GM21423 (cell line): Measurements from ENCODE around the gene ZBED4.
A peak's percentile ranks its signal among the peaks of the same experiment; 100 is the strongest.

Source experiments
- ATAC-seq: cut with Tn5 transposase; IDR thresholded peaks from one replicate; pipeline ENCODE4 v1.9.1; 2021; ENCODE audit warnings: mild to moderate bottlenecking, moderate library complexity; ENCODE audit not compliant: unreplicated experiment

Gene ZBED4

GRCh38 chr22:49917974-49918910, 64.6 kb downstream of the ZBED4 start, which contains the start of the genes ALG12 and CRELD2:
Gene ALG12, minus strand, starts transcription at chr22:49918438. Its CDS starts 4,673 bp downstream, at chr22:49913765.
Gene CRELD2, plus strand, starts transcription at chr22:49918634. Its CDS starts 136 bp downstream, at chr22:49918770.
- ATAC-seq: peak; percentile 89

DNA sequence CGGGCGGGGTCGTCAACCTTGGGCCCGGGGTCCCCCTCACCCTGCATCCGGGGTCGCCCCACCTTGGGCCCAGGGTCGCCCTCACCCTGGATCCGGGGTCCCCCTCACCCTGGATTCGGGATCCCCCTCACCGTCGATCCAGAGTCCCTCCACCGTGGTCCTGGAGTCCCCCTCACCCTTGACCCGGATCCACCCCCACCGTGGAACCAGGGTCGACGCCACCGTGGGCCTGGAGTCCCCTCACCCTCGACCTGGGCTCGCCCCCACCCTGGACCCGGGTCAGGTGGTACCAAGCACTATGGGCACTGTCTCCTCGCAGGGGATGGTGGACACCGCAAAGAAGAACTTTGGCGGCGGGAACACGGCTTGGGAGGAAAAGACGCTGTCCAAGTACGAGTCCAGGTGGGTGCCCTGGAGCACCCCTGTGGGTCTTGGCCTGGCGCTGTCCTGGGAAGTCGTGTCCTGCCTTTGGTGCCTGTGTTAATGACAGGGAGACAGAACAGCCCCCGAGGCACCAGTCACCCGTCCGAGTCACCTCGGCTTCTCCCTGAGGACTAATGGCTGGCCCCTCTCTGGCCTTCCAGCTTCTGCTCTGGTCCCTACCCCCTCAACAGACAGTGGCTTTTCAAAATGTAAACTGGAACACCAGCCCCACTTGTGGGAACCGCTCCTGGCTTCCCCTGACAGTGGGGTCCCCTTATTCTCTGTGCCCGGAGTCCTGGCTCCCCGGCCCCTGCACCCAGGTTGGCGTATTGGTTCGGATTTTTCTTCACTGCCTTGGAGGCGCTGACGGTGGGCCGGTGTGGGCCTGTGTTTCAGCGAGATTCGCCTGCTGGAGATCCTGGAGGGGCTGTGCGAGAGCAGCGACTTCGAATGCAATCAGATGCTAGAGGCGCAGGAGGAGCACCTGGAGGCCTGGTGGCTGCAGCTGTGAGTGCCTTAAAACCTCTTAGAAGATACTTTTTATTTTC, 65.6 kb downstream of the ZBED4 start:
- ATAC-seq: no peak

GRCh38 chr22:49920859-49921258, 67.2 kb downstream of the ZBED4 start:
- no peak for ATAC-seq

GRCh38 chr22:49921508-49922278, 68.0 kb downstream of the ZBED4 start:
- no peak for ATAC-seq

DNA sequence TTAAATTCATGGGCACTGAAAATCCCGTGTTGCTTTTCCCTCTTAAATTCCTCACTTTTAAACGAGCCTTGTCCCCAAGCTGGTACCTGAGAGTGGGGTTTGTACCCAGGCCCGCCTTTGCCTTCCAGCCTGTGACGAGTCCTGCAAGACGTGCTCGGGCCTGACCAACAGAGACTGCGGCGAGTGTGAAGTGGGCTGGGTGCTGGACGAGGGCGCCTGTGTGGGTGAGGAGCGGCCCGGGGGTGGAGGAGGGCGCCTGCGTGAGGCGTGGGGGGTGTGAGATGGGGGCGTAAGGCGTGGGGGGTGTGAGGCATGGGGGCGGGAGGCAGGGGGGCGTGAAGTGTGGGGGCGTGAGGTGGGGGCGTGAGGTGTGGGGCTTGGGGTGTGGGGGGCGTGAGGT, 68.8 kb downstream of the ZBED4 start:
- no peak for ATAC-seq

DNA sequence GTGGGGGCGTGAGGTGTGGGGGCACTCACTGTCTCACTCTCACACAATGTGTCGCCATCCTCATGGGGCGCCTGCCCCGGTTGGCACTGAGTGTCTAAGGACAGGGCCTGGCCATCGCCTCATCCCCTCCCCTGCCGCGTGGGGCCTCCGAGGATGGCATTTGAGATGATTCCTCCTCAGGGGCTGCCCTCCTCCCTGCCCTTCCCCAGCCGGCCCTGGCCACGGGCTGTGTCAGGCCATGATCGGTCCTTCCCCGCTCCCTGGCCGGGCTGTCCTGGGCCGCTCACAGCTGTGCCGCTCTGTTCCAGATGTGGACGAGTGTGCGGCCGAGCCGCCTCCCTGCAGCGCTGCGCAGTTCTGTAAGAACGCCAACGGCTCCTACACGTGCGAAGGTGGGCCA, 69.3 kb downstream of the ZBED4 start:
- ATAC-seq: no peak

- no peak for ATAC-seq
Observed at GRCh38 chr22:49923445-49923844, 69.8 kb downstream of the ZBED4 start.

DNA sequence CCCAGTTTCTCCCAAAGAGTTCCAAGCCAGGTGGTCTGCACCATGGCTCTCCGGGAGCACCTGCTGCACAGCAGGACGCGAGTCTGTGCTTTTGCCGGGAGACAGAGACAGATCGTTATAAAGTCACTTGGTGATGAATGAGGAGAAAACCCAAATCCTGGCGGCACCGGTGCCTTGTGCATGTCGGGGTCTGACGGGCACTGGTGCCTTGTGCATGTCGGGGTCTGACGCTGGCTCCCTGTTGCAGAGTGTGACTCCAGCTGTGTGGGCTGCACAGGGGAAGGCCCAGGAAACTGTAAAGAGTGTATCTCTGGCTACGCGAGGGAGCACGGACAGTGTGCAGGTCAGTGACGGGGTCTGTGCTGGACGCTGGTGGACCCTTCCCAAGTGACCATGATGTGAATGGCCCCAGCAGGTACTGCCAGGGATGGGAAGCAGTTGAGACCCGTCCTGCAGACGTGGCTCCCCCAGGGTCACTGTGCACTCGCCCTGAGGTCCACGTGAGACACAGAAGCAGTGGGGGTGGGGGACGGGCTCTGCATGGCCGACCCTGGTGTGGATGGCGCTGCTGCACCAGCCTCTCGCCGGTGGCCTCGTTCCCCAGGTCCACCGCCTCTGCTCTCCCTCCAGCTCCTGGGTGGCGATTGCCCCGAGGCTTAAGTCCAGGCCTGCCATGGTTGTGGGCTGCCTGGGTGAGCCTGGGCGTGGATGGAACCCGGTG, 70.6 kb downstream of the ZBED4 start:
- no peak for ATAC-seq

DNA sequence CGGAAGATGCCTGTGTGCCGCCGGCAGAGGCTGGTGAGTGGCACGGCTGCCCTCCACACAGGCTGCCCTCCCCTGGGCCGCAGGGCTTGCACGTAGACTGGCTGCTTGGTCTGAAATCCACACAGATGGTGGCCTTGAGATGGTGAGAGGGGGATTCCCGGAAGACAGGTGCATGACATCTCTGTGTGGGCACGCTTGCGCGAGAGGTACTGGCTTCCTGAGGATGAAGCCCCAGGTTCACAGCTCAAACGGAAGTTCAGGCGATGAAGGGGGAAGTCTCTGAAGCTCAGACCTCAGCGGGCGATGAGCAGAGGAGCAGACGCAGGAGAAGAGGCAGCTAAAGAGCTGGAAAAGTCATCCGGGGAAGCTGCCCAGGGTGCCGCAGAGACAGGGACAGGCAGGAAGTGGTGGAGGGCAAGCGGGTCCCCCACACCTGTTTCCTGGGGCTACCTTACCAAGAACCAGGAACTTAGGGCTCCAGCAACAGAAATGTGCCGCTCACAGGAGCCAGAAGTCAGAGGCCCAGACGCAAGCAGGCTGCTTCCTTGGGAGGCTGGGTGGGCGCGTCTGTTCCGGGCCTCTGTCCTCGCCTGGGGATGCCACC, 72.0 kb downstream of the ZBED4 start:
- ATAC-seq: peak; percentile 47

GRCh38 chr22:49926916-49927315, 73.3 kb downstream of the ZBED4 start:
- ATAC-seq: no peak

GRCh38 chr22:49927483-49928184, 74.0 kb downstream of the ZBED4 start:
- ATAC-seq: no peak

GRCh38 chr22:49928185-49928495, 74.5 kb downstream of the ZBED4 start:
- no peak for ATAC-seq

GRCh38 chr22:49928555-49929210, 75.0 kb downstream of the ZBED4 start:
- ATAC-seq: no peak

DNA sequence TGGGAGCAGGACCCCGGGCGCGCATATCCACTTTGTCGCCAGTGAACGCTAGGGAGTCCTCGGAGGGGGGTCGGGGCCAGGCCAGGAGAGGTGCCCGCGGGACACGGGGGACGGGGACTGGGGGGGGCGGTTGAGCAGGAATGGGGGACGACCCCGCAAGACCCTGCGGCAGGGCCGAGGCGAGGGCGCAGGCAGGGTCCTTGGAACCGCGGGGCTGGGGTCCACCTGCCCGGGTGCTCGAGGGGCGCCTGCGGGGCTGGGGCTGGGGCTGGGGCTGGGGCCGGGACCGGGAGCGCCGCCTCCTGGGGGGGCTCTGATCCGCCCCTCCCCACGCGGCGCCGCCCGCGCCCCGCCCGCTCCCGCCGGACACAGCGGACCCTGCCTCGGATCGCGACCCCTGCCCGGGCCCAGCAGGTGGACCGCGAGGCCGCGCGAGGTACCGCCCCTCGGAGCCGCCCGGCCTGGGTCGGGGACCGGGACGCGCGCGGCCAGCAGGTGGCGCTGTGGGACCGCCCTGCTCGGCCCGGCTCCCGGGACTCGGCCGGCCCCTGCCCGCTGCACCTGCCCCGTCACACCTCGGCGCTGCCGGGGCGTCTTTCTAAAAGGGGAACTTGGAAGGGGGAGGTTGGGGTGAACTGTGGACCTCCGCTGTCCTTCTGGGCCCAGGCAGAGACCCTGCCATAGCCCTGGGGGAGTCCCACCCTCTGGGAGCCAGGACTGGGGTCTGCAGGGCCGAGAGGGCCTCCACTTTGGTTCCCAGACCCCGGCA, 75.8 kb downstream of the ZBED4 start:
- no peak for ATAC-seq

GRCh38 chr22:49929994-49930575, 76.4 kb downstream of the ZBED4 start:
- no peak for ATAC-seq

DNA sequence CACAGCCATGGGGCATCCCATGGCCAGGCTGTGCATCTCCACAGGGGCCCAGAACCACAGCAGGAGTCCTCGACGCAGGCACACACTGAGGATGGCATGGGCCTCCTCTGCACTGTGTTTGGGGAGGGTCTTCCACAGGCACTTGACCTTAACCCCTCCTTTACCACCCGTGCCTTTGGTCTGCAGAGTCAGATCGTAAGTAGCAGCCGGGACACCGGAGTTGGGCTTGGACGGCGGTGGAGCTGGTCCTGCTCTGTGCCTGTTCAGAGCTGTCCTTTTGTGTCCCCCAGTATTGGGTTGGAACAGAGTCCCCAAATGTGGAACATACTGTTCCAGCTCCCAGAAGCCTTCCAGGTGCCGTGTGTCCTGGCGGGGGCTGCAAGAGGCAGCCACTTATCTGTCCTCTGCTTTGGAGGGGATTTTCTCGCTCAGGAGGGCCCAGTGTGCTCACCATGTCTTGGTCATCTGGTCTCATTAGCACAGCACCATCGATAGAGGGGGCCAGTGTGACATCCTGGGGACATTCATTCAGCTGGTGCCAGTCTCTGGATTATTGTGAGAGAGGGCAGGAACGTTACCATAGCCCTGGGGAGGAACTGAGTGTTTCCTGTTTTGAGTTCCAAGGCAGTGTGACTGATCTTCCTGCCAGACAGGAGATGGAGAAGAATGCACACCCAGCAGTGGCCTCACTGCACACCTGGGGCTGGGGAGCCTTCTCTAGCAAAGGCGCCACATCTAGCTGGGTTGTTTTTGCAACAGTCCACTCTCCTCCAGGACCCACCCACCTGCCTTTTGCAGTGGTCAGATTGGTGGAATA, 77.2 kb downstream of the ZBED4 start:
- no peak for ATAC-seq
